Dedifferentiated amniotic fluid mesenchymal stem cell (primary cell): ENCODE measurements around the gene MPHOSPH6.
"Not testable (repeated sequence)": the region's sequence is repeated elsewhere in the genome, so short reads cannot be mapped to it uniquely, and the experiment has no call there.

Experiments used
- DNase-seq: peaks from one replicate; pipeline ENCODE4 v3.0.0-alpha.2; 2016; ENCODE audit errors: extremely low spot score

Gene MPHOSPH6

DNA sequence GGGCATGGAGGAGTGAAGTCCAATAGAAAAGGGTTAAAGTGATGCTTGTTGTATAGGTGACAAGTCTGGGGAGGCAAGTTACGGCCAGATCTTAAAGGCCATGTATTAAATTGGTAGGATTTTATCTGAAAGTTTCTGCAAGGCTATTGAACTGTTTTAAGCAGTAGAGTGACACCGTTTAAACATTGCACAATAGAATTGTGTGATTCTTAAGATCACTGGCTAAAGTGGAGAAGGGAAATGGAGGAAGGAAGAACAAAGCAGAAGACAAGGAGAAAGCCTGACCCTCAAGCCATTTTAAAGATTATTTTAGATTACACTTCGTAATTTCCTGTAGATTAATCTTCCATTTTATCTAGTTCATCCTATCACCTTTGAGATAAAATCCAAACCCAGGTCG is 5.6 kb upstream of the MPHOSPH6 start:
- no peak for DNase-seq

DNA sequence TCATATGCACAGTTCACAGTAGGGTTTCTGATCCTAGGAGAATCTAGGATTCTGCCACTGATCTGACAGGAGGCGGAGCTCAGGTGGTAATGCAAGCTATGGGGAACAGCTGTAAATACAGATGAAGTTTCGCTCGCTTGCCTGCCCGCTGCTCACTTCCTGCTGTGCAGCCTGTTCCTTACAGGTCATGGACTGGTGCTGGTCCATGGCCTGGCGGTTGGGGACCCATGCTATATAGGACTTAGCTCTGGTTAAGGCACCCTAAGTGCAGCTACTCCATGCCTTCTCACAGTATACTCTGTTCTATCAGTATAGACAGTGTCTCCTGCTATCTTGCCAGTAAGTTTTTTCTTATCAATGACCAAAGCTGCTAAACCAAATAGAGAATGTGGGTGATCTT is 2.4 kb downstream of the MPHOSPH6 start:
- DNase-seq = no peak

DNA sequence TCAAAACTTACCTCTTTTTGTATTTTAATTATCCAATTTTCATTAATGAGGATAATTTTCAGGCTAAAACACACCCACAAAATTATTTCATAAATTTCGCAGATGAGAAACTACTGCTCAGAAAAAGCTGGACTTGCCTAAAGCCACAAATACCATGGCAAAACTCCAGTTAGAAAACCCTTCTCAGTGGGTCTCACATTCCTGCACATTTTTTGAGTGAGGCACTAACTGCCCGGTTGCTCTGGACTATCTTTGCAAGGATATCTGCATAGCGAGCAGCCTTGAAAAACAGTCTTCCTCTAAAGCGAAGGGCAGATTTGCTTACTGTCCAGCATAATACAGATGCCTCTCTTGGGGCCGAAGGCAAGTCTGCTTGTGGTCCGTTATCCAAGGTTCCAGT is 9.8 kb downstream of the MPHOSPH6 start:
- no peak for DNase-seq

DNA sequence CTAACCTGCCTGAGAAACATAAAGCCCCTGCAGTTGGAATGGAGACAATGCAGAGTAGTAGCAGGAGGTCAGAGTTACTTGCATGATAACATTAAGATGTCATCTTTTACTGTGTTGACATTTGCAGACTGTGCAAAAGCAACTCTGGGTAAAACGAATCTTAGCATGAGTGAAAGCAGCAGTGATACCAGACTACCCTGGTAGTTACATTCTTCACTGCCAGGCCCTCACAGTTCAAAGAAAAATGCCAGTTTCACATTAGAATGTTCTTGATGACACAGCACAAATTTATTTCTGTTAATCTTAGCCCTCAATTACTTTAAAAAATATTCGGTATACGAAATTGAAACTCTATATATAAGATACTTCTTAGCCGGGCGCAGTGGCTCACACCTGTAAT is 12.2 kb downstream of the MPHOSPH6 start:
- DNase-seq = no peak

DNA sequence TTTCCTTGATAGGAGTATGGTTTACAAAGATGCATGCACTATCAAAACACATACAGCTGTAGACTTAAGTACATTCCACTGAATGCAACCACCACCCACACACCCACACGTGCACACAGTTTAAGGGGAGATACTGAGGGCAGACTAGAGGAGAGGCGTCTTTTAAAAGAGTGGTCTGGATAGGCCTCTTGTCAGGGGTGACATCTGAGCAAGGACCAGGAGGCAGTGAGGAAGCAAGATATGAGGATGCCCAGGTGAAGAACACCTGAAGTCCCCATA is 12.6 kb downstream of the MPHOSPH6 start:
- no peak for DNase-seq

DNA sequence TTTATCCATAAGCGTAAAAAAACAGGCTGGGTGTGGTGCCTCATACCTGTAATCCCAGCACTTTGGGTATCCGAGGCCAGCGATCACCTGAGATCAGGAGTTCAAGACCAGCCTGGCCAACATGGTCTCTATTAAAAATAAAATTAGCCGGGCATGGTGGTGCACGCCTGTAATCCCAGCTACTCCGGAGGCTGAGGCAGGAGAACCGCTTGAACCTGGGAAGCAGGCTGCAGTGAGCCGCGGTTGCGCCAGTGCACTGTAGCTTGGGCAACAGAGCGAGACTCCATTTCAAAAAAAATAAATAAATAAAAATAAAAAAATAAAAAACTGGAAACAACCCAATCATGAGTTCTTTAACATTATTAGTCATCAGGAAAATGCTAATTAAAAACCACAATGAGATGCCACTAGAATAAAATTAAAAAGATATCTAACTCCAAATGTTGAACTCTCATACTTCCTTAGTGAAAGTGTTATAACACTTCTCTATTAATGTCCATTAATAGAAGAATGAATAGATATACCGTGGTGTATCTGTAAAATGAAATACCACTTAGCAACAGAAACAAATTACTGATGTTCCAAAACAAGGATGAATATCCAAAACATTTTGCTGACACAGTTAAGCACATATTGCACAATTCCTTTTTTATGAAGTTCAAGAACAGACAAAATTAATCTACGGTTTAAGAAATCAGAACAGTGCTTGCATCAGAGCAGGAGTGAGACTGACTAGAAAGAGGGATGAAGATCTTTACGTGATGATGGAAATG is 13.1 kb downstream of the MPHOSPH6 start:
- no peak for DNase-seq

DNA sequence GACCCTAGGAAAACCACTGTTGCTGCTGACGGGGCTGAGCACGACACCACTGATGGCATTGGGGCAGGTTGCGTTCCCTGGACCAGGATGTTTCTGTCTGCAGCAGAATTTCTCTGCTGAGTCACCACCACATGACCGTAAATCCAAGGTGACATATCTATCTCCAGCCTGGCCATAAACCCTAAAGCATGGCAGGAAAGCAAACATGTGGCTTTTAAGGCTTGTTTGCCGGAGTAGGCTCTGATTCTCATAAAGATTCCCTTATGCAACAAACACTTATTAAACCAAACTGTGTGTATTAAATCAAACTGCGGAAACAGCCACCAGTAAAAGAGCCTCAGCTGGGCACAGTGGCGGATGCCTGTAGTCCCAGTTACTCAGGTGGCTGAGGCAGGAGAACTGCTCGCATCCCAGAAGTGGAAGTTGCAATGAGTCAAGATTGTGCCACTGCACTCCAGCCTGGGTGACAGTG is 17.3 kb downstream of the MPHOSPH6 start:
- no peak for DNase-seq

DNA sequence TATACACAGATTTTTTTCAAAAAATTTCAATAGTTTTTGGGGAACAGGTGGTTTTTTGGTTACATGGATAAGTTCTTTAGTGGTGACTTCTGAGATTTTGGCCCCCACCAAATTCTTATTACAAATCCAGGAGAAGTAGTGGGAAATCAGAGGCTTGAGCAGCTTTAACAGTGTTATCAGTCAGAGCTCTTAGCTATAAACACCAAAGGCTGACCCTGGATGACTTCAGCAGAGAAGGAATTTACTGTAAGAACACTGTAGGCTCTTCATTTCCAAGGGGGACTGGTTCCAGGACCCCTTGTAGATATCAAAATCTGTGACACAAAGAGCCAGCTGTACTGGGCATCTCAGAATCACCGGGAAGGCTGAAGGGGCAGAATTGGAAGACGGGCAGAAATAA is 17.8 kb downstream of the MPHOSPH6 start:
- no peak for DNase-seq

DNA sequence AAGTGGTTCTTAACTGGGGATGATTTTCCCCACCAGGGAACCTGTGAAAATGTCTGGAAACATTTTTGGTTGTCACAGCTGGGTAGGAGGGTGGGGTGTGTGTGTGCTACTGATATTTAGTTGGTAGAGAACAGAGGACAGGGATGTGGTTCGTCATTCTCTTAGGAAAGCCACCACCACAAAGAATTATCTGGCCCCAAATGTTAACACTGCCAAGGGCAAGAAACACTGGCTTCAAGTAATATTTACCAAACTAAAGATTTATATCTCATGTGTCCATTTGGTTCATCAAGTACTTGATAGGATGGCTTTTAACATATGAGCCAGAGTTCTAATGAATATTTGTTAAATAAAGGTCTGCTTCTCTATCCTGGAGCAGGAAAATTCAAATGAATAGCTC is 19.5 kb downstream of the MPHOSPH6 start:
- DNase-seq = no peak

DNA sequence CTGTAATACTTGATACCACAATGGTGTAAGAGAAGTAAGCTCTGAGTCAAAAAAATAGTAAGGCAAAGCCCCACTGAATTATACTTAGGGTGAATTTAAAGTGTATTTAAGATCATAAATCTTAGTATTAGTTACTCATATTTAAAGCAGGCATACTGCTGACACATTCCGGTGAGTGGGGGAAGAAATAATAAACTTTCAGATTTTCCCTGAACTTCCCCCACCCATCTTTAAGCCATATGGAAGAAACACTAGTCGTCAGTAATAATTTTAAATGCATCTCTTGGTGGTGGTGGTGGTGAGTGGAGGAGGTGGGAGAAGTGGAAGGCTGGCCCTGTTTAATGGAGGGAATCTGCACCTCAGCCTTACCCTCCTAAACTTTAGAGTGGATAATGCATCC is 20.5 kb downstream of the MPHOSPH6 start:
- DNase-seq = no peak

DNA sequence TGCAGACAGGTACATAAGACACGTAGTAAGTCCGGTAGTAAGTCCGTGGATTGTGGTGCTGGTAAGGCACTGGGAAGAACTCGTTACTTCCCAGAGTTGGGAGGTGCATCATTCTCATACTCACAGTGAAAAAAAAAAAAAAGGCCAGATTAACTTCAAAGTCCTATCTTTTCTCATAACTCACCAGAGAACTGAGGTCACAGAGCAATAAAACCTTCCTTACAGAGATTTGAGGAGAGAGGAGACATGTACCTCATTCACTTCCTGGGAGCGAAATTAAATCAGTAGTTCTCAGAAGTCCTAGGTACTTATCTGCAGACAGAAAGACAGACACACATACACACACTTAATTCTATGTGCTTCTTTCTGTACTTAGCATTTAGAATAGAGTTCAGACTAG is 22.5 kb downstream of the MPHOSPH6 start:
- no peak for DNase-seq

DNA sequence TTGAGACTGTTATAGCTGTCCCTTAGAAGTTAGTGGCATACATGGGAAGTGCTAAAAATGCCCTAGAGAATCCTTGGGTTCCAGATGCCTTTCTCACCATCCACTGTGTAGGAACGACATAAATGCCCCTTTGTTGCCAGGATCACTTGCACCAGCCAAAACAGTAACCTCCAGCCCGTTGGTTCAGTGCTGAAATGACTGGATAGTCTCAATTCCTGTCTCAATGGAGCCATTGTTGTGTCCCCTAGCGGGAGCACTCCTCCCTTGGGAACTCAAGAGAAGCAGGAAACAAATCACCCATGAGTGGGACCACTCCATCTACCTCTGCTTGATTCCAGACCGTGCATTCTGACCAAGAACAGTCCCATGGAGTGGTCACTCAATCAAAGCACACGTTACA is 23.1 kb downstream of the MPHOSPH6 start:
- DNase-seq = no peak

DNA sequence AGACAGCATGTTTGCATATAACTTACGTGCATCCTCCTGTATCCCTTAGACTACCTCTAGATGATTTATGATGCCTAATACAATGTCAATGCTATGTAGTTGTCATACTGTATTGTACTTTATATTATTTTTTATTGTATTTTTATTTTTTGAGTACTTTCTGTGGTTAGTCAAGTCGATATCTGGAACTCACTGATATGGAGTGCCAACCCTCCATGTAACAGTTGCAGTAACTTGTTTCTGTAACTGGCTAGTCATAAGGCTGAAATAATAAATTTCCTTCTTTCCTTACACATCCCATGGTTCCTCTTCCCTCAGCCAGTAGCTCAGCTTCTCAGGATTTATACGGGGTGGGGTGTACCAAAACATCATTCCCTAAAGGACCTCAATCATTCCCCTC is 23.5 kb downstream of the MPHOSPH6 start:
- no peak for DNase-seq

DNA sequence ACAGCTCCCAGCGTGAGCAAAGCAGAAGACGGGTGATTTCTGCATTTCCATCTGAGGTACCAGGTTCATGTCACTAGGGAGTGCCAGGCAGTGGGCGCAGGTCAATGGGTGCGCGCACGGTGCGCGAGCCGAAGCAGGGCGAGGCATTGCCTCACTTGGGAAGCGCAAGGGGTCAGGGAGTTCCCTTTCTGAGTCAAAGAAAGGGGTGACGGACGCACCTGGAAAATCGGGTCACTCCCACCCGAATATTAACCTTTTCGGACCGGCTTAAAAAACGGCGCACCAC is 30.8 kb downstream of the MPHOSPH6 start:
- not testable (repeated sequence) for DNase-seq

DNA sequence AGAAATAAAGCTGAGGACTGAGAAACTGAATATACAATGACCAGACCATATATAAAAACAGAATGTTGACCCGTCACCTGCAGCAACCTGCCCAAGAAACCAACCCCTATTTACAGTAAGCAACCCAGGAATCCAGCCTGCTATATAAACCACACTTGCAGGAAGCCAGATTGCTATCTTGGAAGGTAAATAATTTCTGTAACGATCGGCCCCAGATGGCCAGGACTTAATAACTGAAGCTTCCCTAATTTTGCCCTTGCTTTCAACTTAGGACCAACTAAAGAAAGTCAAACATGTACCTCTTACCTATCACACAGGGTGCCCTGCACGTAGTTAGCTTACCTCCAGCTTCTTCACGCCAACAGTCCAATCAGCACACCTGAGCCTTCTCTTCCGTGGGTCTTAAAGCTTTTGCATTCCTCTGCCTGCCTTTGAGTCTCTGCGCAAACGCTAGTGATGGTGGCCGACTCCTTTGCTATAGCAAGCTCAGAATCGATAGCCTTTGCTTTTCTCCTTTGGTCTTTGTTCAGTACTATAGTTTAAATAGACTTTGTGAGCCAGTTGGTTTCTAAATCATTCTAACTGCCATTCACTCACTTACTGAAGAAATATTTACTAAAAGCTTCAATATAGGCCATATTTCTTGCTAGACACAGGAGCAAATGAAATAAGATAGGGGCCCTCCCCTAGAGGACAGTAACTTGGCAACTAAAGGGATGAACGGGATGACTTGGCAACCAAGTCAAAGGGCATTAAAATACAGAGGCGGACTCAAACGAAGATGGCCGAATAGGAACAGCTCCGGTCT is 31.3 kb downstream of the MPHOSPH6 start:
- no peak for DNase-seq

DNA sequence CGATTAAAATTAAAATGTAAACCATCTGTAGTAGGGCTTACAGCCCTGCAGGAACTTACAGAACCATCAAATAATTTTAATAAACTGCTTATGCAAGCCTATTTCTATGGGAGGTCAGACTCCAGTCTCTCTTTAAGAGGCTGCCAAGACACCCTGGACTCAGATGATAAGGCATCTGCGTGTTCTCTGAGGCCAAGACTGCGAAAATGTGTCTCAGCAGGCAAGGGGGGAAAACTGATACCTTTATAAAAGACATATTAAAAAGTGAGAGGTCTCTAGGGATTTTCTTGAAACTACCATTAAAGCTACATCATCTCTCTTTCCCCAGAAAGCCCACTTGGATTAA is 32.2 kb downstream of the MPHOSPH6 start:
- DNase-seq = no peak

DNA sequence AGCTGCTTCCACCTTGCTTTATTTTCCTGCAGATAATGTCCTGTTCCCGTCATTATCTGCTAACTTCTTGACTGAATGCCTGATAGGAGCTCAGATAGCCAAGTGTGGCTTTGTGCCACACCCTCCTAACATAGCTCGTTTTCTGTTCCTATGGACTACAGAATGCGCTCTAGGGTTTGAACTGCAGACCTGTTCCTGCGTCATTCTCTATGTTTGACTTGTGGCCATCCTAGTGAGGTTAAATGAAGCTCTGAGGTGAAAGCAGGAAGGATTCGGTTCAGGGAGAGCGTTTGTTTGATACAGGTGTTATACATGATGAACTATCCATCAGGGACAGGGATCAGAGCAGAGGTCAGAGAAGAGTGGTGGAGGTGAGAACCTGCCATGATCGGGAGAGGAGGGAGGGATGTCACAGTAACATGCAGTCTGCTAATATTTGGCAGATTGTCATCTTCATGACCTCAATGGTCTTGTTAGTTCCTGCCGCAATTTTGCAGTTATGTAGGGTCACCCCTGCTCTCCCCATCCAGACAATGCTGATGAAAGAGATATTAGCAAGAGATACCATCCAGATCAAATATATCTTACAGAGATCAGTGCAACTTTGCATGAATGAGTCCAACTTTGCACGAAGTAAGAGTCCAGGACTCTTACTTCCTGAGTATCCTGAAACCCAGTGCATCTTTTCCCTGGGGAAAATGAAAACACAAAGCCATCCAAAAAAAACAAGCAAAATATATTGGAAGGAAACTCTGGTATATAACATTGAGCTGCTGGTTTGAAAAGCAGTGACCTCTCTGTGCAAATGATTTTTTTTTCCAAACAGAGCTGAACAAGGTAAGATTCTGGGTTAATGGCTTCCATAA is 32.8 kb downstream of the MPHOSPH6 start:
- DNase-seq = no peak

DNA sequence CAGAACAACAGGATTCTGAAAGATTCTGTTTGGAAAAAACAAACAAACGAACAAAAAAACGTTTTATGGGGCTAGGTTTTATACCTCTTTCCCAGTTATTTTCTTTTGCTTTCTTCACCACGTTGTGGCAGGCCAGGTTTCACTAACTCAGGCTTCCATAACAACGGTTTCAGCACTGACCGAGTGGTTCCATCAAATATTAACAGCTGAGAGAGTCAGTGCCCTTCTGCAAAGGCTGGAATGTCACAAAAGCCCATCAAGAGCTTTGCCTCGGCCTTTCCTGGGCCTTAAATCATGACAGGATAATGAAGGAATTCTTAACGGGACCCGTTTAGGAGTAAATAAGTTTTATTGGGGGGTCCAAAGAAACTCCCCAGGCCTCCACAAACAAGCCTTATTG is 34.2 kb downstream of the MPHOSPH6 start:
- no peak for DNase-seq

DNA sequence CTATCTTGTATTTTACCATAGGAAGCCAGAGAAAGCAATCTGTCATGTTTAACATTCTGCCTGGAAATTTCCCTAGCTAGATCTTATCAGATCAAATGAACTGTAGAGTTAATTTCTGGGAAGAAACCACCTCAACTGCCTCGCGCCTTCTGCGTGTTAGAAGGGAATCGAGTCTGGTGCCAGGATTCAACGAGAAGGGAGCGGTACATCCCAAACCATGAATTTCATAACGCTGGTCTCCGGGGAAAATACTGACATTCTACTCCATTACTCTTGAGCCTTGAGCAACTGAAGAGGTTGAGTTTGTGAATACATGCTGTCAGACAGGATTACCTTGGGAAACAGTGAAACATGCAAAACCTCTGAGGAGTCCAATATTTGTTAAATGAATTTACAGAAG is 35.2 kb downstream of the MPHOSPH6 start:
- DNase-seq = no peak

DNA sequence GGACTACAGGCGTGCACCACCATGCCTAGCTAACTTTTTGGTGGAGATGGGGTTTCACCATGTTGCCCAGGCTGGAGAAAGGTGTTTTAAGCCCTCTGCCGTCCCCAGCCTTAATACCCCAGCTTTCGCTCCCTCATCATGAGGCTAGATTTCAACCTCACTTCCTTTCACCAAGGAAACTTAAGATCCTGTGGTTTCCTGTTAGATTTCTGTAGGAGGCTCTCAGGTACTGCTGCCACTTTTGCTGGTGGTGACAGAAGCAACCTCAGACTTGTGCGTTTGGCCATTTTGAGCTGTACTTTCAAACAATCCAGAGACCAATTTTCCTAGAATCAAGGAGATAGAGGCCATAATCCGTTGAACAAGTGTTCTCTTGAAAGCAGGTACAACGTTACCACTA is 36.2 kb downstream of the MPHOSPH6 start:
- DNase-seq = no peak

DNA sequence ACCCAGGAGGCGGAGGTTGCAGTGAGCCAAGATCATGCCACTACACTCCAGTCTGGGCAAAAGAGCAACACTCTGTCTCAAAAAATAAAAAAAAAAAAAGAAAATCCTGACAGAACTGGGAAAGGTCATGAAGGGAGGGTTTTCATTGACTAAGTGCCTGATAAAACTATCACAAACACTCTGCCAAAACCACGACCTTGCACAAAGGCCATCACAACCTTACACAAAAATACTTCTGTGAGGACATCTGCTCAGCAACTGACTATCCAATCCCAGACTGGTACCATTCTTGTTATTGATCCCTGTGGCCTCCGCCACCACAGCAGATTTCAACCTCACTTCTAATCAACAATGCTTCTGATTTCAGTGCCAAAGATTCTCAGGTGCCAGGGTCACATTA is 40.1 kb downstream of the MPHOSPH6 start:
- DNase-seq = no peak

DNA sequence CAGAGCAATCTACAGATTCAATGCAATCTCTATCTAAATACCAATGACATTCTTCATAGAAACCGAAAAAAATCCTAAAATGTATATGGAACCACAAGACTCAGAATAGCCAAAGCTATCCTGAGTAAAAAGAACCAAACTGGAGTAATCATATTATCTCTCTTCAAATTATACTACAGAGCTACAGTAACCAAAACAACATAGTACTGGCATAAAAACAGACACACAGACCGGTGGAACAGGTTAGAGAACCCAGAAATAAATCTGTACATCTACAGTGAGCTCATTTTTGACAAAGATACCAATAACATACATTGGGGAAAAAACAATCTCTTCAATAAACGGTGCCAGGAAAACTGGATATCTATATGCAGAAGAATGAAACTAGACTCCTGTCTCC is 45.4 kb downstream of the MPHOSPH6 start:
- DNase-seq = no peak

DNA sequence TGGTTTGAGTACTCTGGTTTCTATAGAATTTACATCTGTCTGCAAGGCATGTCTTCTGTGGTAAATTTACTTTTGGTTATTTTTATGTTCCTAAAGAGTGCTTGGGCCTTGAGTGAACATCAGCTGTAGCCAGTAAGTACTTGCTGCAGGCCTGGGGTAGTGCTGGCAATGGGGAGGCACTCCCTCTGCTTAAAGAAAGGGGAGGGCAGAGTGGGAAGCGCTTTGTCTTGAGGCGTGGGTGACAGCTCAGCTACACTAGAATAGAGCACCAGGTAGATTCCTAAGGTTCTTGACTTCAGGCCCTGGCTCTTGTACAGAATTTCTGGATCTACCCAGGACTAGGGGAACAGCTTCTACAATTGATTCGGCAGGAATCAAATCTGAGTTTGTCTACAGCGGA is 50.6 kb downstream of the MPHOSPH6 start:
- no peak for DNase-seq
